ENCODE measurements around the gene LAMB4.

Gene LAMB4

GRCh38 chr7:108142675-108143259, 12.6 kb upstream of the LAMB4 start:
- DNase-seq (ENCODE audit: extremely low spot score, insufficient read length, low read depth) (no peak), FAIRE-seq (no peak)

GRCh38 chr7:108142180-108142579, 12.0 kb upstream of the LAMB4 start:
- no peak for FAIRE-seq

GRCh38 chr7:108140671-108141070, 10.5 kb upstream of the LAMB4 start:
- DNase-seq (ENCODE audit: extremely low spot score, insufficient read length, low read depth) (no peak), FAIRE-seq (no peak)

More at GRCh38 chr7:108142180-108142579, 12.0 kb upstream of the LAMB4 start:
- no peak for DNase-seq (ENCODE audit: extremely low spot score, insufficient read length, low read depth)

GRCh38 chr7:108138911-108139310, 8.8 kb upstream of the LAMB4 start:
- FAIRE-seq (no peak), DNase-seq (ENCODE audit: extremely low spot score, insufficient read length, low read depth) (no peak)

GRCh38 chr7:108137993-108138392, 7.8 kb upstream of the LAMB4 start:
- FAIRE-seq (no peak), DNase-seq (ENCODE audit: extremely low spot score, insufficient read length, low read depth) (no peak)

DNA sequence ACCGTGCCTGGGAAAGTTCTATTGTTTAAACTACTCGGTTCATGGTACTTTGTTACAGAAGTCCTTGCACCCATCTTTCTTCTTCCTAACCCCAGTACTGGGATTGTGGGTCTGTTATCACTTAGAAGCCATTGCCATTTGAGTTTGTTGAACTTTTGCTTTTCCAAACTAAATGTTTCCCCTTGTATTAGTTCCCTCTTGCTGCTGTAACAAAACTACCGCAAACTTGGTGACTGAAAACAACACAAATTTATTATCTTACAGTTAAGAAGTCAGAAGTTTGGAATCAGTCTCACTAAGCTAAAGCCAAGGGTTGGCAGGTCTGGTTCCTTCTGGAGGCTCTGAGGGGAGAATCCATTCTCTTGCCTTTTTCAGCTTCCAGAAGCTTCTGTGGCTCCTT, 6.9 kb upstream of the LAMB4 start:
- DNase-seq (ENCODE audit: extremely low spot score, insufficient read length, low read depth), result no peak
- no peak for FAIRE-seq

- DNase-seq (ENCODE audit: extremely low spot score, insufficient read length, low read depth), result no peak
- FAIRE-seq, result no peak
Measured at GRCh38 chr7:108136191-108136688, 6.1 kb upstream of the LAMB4 start.

- peak; percentile 98 for FAIRE-seq
- DNase-seq (ENCODE audit: extremely low spot score, insufficient read length, low read depth), result peak; percentile 37
Measured at GRCh38 chr7:108135446-108136190, 5.5 kb upstream of the LAMB4 start.

DNA sequence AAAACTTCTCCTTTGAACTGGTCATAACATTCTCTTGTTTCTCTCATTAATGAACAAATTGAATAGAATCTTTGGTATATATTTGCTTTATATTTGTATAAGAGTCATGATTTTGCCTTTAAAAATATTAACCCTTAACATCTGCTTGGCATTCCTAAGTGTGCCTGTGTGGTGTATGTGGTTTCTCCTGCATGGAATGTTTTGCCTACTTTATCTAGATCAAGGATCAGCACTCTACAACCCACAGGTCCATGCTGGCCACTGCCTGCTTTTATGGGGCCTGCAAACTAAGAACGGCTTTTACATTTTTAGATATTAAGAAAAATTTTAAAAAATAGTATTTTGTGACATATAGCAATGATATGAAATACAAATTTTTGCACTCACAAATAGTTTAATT, 4.3 kb upstream of the LAMB4 start:
- FAIRE-seq (no peak), DNase-seq (ENCODE audit: extremely low spot score, insufficient read length, low read depth) (no peak)

- DNase-seq (ENCODE audit: extremely low spot score, insufficient read length, low read depth) (no peak), FAIRE-seq (no peak)
Measured at GRCh38 chr7:108132551-108133265, 2.5 kb upstream of the LAMB4 start.

DNA sequence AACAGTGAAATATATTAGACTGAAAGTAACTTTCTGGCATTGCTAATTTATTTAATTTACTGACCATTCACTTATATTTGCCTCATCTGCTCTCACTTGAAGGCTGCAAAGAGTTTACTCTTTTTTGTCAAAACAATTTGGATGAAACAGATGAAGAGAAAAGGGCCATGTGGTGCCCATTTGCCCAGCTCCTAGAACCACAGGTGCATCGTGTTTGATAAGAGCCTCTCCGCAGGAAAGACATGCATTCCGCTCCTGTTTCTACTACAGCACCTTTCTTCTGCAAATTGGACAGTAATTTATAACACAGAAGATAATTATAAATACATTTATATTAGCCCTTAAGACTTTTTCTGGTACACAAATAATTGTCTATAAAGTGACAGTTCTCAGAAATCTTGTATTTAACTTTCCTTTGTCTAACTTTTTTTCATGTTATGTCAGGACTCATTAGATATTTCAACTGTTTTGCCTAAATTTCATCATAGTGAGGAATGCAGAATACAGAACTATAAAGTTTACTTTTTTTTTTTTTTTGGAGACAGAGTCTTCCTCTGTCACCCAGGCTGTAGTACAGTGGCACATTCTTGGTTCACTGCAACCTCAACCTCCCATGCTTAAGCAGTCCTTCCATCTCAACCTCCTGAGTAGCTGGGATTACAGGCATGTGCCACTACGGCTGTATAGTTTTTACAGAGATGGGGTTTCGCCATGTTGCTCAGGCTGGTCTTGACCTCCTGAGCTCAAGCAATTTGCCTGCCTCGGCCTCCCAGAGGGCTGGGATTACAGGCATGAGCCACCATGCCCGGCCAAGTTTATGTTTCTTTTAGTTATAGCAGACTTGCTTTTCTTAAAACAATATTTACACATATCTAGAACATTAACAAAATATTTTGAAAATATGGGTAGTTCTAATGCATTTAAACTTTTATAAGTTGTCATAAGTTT, 869 bp downstream of the LAMB4 start:
- FAIRE-seq (no peak), DNase-seq (ENCODE audit: extremely low spot score, insufficient read length, low read depth) (no peak)

GRCh38 chr7:108128514-108128913, 1.6 kb downstream of the LAMB4 start:
- no peak for FAIRE-seq
- no peak for DNase-seq (ENCODE audit: extremely low spot score, insufficient read length, low read depth)

GRCh38 chr7:108127461-108127860, 2.7 kb downstream of the LAMB4 start:
- no peak for FAIRE-seq
- no peak for DNase-seq (ENCODE audit: extremely low spot score, insufficient read length, low read depth)

GRCh38 chr7:108124820-108125219, 5.3 kb downstream of the LAMB4 start:
- DNase-seq (ENCODE audit: extremely low spot score, insufficient read length, low read depth) (no peak), FAIRE-seq (no peak)

DNA sequence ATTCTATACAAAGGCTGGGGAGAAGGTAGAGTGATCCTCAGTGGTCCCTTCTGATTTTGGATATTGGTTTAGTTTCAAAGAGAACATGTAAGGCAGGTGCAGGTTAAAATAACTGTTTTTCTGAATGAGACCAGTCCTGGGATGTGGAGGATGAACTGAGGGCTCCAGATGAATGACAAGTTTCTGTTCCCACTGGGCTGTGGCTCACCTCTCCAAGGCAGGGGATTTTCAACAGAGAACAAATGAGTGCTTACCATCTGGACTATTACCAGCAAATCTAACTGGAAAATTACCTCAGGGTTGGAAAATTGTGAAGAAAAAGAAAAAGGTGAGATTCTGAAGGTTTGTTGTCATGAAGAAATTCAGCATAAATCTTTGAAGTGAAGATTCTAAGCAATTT, 8.0 kb downstream of the LAMB4 start:
- DNase-seq (ENCODE audit: extremely low spot score, insufficient read length, low read depth) (no peak), FAIRE-seq (no peak)

- DNase-seq (ENCODE audit: extremely low spot score, insufficient read length, low read depth) (no peak), FAIRE-seq (no peak)
Measured at GRCh38 chr7:108120933-108121332, 9.2 kb downstream of the LAMB4 start.

DNA sequence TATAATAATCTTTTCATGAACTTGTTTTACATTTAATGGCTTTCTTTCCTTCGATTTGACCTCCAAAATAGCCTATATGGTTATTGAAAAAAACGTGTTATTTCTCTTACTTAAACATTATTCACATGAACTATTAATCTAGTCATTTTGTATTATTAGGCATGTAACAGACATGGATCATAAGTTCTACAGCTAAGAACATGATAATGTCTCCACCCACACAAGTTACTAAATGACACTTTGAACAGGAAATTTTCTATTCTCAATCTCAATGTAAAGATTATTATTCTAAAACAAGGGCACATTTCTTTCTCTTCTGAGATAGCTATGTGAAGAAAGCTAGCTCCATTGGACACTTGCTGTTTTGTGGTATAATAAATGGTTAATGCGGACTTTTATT, 10.0 kb downstream of the LAMB4 start:
- no peak for FAIRE-seq
- DNase-seq (ENCODE audit: extremely low spot score, insufficient read length, low read depth), result no peak

DNA sequence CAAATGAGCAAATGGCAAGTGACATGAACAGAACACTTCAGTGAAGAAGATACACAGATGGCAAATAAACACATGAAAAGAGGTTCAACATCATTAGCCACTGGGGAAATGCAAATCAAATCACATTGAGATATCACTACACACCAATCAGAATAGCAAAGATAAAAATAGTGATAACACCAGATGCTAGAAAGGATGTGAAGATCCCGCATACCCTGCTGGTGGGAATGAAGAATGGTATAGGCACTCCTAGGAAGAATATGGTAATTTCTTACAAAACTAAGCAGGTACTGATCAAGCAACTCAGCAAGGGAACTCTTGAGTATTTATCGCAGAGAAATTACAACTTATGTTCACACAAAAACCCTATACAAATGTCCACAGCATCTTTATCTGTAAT, 11.2 kb downstream of the LAMB4 start:
- FAIRE-seq (no peak), DNase-seq (ENCODE audit: extremely low spot score, insufficient read length, low read depth) (no peak)

DNA sequence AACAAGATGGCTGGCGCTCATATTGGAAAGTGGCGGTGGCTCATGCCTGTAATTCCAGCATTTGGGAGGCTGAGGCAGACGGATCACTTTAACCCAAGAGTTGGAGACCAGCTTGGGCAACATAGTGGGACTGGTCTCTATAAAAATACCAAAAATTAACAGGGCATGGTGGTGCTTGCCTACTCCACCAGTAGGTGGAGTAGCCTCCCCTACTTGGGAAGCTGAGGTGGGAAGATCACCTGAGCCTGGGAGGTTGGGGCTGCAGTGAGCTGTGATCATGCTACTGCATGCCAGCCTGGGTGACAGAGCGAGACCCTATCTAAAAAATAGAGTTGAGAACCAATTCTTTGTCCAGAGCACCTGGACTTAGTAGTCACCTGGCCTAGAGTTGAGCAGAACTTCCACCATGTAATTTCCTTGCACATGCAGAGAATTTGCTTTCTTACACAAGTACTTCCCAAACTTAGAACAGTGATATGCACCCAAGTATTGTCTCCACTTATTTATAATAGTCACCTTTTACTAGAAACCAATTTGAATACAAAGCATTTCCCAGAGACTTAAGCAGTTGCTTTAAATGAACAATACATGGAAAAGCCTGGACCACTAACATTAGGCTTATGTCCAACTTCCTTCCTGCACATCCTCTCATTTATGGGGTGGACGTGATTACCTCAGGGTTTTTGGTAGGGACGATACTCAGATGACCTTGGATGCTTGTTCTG, 15.9 kb downstream of the LAMB4 start:
- FAIRE-seq, result peak; percentile 65
- no peak for DNase-seq (ENCODE audit: extremely low spot score, insufficient read length, low read depth)
